ENCODE data around the gene PCP4L1.

DNA sequence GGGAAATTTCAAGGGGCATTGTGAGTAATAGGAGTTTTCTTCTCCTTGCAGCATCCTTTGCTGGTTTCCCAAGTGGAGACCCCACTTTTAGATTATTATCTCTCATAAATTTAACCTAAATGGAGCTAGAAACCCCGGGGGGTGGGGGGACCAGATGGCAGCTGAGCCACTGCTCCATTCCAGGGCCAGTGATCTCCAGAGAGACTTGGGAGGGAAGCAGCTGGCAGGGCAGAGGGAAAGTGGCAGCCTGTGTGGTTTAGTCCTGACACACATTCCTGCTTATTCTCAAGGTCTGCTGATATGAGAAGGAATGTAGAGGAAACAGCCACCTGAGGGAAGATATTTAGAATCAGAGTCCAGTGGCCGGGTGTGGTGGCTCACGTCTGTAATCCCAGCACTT is 16.3 kb downstream of the PCP4L1 start:
- TF ChIP-seq, protein P1, sequence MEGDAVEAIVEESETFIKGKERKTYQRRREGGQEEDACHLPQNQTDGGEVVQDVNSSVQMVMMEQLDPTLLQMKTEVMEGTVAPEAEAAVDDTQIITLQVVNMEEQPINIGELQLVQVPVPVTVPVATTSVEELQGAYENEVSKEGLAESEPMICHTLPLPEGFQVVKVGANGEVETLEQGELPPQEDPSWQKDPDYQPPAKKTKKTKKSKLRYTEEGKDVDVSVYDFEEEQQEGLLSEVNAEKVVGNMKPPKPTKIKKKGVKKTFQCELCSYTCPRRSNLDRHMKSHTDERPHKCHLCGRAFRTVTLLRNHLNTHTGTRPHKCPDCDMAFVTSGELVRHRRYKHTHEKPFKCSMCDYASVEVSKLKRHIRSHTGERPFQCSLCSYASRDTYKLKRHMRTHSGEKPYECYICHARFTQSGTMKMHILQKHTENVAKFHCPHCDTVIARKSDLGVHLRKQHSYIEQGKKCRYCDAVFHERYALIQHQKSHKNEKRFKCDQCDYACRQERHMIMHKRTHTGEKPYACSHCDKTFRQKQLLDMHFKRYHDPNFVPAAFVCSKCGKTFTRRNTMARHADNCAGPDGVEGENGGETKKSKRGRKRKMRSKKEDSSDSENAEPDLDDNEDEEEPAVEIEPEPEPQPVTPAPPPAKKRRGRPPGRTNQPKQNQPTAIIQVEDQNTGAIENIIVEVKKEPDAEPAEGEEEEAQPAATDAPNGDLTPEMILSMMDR (IDR thresholded peaks at IDR 0.05), result no peak
- TF ChIP-seq EZH2 (IDR thresholded peaks at IDR 0.05) (no peak), EZH2phosphoT487 (IDR thresholded peaks at IDR 0.05) (no peak)

Measured in neural progenitor cell (in vitro differentiated cells).